ENCODE data around the gene BANF2. TPM values are rescaled to one million over a fixed set of nuclear protein-coding genes. Genes with fewer than 3 reads are reported as not detected.

The BANF2 gene
- total RNA-seq, 4 donors from 2014 or later = not detected

DNA sequence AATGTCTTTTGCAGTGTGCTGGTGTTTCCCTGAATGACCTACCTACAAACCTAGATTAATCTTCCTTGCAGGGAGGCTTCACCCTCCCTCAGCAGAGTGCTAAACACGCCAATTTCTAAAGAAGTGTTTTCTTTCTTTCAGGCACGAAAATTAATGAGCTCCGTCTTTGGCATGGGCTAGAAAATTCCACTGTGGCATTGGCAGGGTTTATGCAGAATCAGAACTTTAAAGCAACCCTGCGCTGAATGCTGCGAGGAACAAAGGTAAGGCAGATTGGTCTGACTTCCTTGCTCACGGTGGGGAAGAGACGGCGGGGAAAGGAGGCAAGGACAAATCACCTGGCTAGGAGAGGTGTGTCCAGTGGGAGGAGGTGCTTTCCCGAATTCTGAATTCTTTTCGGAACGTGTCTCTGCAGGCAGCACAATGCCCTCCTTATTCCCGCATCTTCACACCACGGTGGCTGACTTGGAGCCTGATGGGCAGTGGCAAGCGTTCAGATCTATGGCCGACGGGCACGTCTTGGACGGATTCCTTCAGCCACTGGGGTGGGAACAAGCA, 6.2 kb upstream of the BANF2 start:
- Histone ChIP-seq H3K4me1 (no peaks in the 10 kb centered on the region), H3K9me3 (no peaks in the 10 kb centered on the region), H3K27me3 (peaks cover 0 to 13% of the 10 kb centered on the region in 2 donors), H3K4me3 (no peak overlapping the region), H3K27ac (no peak overlapping the region), H3K36me3 (no peaks in the 10 kb centered on the region)
- TF ChIP-seq EP300 (IDR thresholded peaks at IDR 0.05) (no peak), POLR2A (IDR thresholded peaks at IDR 0.05) (no peak), CTCF (IDR thresholded peaks at IDR 0.05) (no peak)
- no peak for DNase-seq (ENCODE audit: low spot score in 2 of 2)
- 54 to 60% methylated on average over 18 of the region's 18 CpGs for WGBS, 2 donors

- Histone ChIP-seq H3K27ac (no peak overlapping the region), H3K4me1 (no peaks in the 10 kb centered on the region), H3K27me3 (peaks cover 0 to 13% of the 10 kb centered on the region in 2 donors), H3K36me3 (no peaks in the 10 kb centered on the region), H3K9me3 (no peaks in the 10 kb centered on the region), H3K4me3 (no peak overlapping the region)
- TF ChIP-seq POLR2A (IDR thresholded peaks at IDR 0.05) = no peak
- no peak for TF ChIP-seq CTCF (IDR thresholded peaks at IDR 0.05)
- TF ChIP-seq EP300 (IDR thresholded peaks at IDR 0.05) = no peak
- no peak for DNase-seq (ENCODE audit: low spot score in 2 of 2)
- WGBS, 2 donors = 87 to 89% methylated on average over 3 of the region's 3 CpGs
Measured at GRCh38 chr20:17694767-17695166, 5.0 kb upstream of the BANF2 start.

- Histone ChIP-seq H3K4me3 (no peak overlapping the region), H3K36me3 (no peaks in the 10 kb centered on the region), H3K9me3 (no peaks in the 10 kb centered on the region), H3K4me1 (no peaks in the 10 kb centered on the region), H3K27me3 (peaks cover 0 to 13% of the 10 kb centered on the region in 2 donors), H3K27ac (no peak overlapping the region)
- no peak for DNase-seq (ENCODE audit: low spot score in 2 of 2)
- TF ChIP-seq POLR2A (IDR thresholded peaks at IDR 0.05) (no peak), CTCF (IDR thresholded peaks at IDR 0.05) (no peak), EP300 (IDR thresholded peaks at IDR 0.05) (no peak)
- 100% methylated on average over 1 of the region's 1 CpG for WGBS, 2 donors
Measured at GRCh38 chr20:17696287-17696686, 3.5 kb upstream of the BANF2 start.

GRCh38 chr20:17697171-17697570, 2.6 kb upstream of the BANF2 start:
- no peaks in the 10 kb centered on the region for H3K9me3 ChIP-seq
- DNase-seq (ENCODE audit: low spot score in 2 of 2) = no peak
- H3K4me3 ChIP-seq = no peak overlapping the region
- 83 to 92% methylated on average over 1 of the region's 1 CpG for WGBS, 2 donors
- no peak overlapping the region for H3K27ac ChIP-seq
- TF ChIP-seq POLR2A (IDR thresholded peaks at IDR 0.05) = no peak
- TF ChIP-seq CTCF (IDR thresholded peaks at IDR 0.05) = no peak
- H3K4me1 ChIP-seq = no peaks in the 10 kb centered on the region
- H3K36me3 ChIP-seq = no peaks in the 10 kb centered on the region
- peaks cover 0 to 13% of the 10 kb centered on the region in 2 donors for H3K27me3 ChIP-seq

DNA sequence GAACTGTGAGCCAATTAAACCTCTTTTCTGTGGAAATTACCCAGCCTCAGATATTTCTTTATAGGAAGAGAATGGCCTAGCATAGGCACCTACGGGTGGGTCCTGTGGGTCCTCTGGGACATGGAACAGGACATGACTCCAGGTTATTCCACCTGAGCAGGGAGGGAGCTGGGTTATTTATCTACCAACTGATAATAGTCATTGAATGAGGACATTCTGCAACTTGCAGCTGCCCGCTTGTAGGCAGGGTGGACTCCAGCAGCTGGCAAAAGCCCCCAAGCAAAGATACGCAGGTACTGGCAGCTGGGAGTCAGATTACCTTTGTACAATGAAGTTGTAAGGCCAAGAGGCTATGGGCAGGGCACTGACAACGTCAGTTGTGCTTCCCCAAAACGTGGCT, 1.4 kb upstream of the BANF2 start:
- Histone ChIP-seq H3K4me1 (no peaks in the 10 kb centered on the region), H3K27ac (no peak overlapping the region), H3K36me3 (no peaks in the 10 kb centered on the region), H3K9me3 (no peaks in the 10 kb centered on the region), H3K4me3 (no peak overlapping the region), H3K27me3 (peaks cover 0 to 9% of the 10 kb centered on the region in 2 donors)
- TF ChIP-seq EP300 (IDR thresholded peaks at IDR 0.05) (no peak), CTCF (IDR thresholded peaks at IDR 0.05) (no peak), POLR2A (IDR thresholded peaks at IDR 0.05) (no peak)
- no peak for DNase-seq (ENCODE audit: low spot score in 2 of 2)
- 47 to 57% methylated on average over 5 of the region's 5 CpGs for WGBS, 2 donors
